Measurements from ENCODE around the gene FAM186B.

- TF ChIP-seq EZH2 (IDR thresholded peaks at IDR 0.05; ENCODE audit: borderline replicate concordance) (no peak), CTCF (IDR thresholded peaks at IDR 0.05; ENCODE audit: poor library complexity) (no peak)
These were observed 49.3 kb upstream of the FAM186B start for GRCh38 chr12:49654715-49655114.

All from hepatocyte (in vitro differentiated cells).